HepG2 (cell line): ENCODE results near the gene MGAT4D. TPM values are rescaled to one million over a fixed set of nuclear protein-coding genes. Genes with fewer than 3 reads are reported as not detected.
A peak's percentile ranks its signal among the peaks of the same experiment; 100 is the strongest.

Source experiments
- ARNT ChIP-seq: fragments of 450-650 bp; IDR thresholded peaks from 2 replicates; pipeline ENCODE4 v1.6.1; 2017
- ATAD3A ChIP-seq: sonication (generic); formaldehyde crosslinking; IDR thresholded peaks from 2 replicates; pipeline ENCODE4 v1.4.0; 2020; ENCODE audit warnings: missing genetic modification reagents
- CBX5 ChIP-seq: sonication (generic); formaldehyde crosslinking; IDR thresholded peaks from 2 replicates; pipeline ENCODE4 v1.4.0; 2020; ENCODE audit warnings: missing genetic modification reagents, borderline replicate concordance
- IRF9 ChIP-seq: sonication (generic); formaldehyde crosslinking; IDR thresholded peaks from 2 replicates; pipeline ENCODE4 v1.8.0; 2022; ENCODE audit warnings: missing genetic modification reagents, mild to moderate bottlenecking, borderline replicate concordance
- ISX ChIP-seq: sonication (generic); formaldehyde crosslinking; conservative IDR thresholded peaks from 2 replicates; pipeline ENCODE4 v1.5.0; 2020; ENCODE audit warnings: missing genetic modification reagents
- JDP2 ChIP-seq: sonication (generic); formaldehyde crosslinking; IDR thresholded peaks from 2 replicates; pipeline ENCODE4 v1.8.1; 2022; ENCODE audit warnings: missing genetic modification reagents, borderline replicate concordance
- NONO ChIP-seq, 2 experiments: fragments of 450-650 bp in 1 of 2; sonication (generic) in 1 of 2; formaldehyde crosslinking in 1 of 2; IDR thresholded peaks in 1 of 2; conservative IDR thresholded peaks in 1 of 2; 2 replicates each; pipeline versions ENCODE4 v1.6.1 to v1.8.0; 2017 to 2022; ENCODE audit warnings: mild to moderate bottlenecking in 1 of 2, missing genetic modification reagents in 1 of 2, moderate library complexity in 1 of 2
- NR2F1 ChIP-seq, 2 experiments: fragments of 450-650 bp in 1 of 2; formaldehyde crosslinking in 1 of 2; IDR thresholded peaks; 2 replicates each; pipeline versions ENCODE4 v1.5.0 to v1.6.1; 2016 to 2020; ENCODE audit warnings: mild to moderate bottlenecking in 1 of 2, missing compliant biosample characterization in 1 of 2, missing genetic modification reagents in 1 of 2, moderate library complexity in 1 of 2
- PHF21A ChIP-seq: sonication (generic); formaldehyde crosslinking; IDR thresholded peaks from 2 replicates; pipeline ENCODE4 v1.5.0; 2020; ENCODE audit warnings: mild to moderate bottlenecking, missing genetic modification reagents
- SALL2 ChIP-seq: sonication (generic); formaldehyde crosslinking; IDR thresholded peaks from 2 replicates; pipeline ENCODE4 v1.8.1; 2023; ENCODE audit warnings: mild to moderate bottlenecking, missing genetic modification reagents, inconsistent platforms
- SIX1 ChIP-seq: sonication (generic); formaldehyde crosslinking; IDR thresholded peaks from 2 replicates; pipeline ENCODE4 v1.4.0; 2020; ENCODE audit warnings: missing genetic modification reagents, borderline replicate concordance
- SMYD3 ChIP-seq: sonication (generic); formaldehyde crosslinking; IDR thresholded peaks from 2 replicates; pipeline ENCODE4 v1.8.1; 2023; ENCODE audit warnings: mild to moderate bottlenecking, missing genetic modification reagents
- TEAD3 ChIP-seq: optimal IDR thresholded peaks from 2 replicates; pipeline ENCODE3; 2016; ENCODE audit warnings: borderline replicate concordance
- ZBTB4 ChIP-seq: sonication (generic); formaldehyde crosslinking; IDR thresholded peaks from 2 replicates; pipeline ENCODE4 v1.4.0; 2020; ENCODE audit warnings: missing genetic modification reagents, mild to moderate bottlenecking, borderline replicate concordance
- ZNF709 ChIP-seq: sonication (generic); formaldehyde crosslinking; IDR thresholded peaks from 2 replicates; pipeline ENCODE4 v1.5.0; 2020; ENCODE audit warnings: mild to moderate bottlenecking, missing genetic modification reagents
- ZNF761 ChIP-seq: sonication (generic); formaldehyde crosslinking; conservative IDR thresholded peaks from 2 replicates; pipeline ENCODE4 v1.4.0; 2020; ENCODE audit warnings: mild to moderate bottlenecking, missing genetic modification reagents
- polyA plus RNA-seq, 8 experiments: library from polyadenylated mRNA; depleted of rRNA in 3 of 8; stranded (reverse) in 7 of 8; unstranded in 1 of 8; fragments of >200 nt; fragmentation: Illumina TruSeq in 4 of 8; extraction: Trizol in 4 of 8; gene quantifications; 2 replicates each; pipeline versions ENCODE4 v1.2.1 to v1.2.3, GENCODE V29; 2011 to 2016; ENCODE audit warnings: low read depth in 4 of 8, missing spikeins in 1 of 8, mixed read lengths in 1 of 8; ENCODE audit not compliant: insufficient read depth in 1 of 8
- total RNA-seq, 5 experiments: library from RNA; depleted of rRNA; stranded (reverse); fragments of >200 nt; fragmentation: Illumina TruSeq; extraction: Trizol; gene quantifications; 2 replicates each; pipeline ENCODE4 v1.2.3, GENCODE V29; 2016; ENCODE audit warnings: low read depth in 1 of 5
- TF ChIP-seq, protein P1 (sequence below): sonication (generic); formaldehyde crosslinking; IDR thresholded peaks from 2 replicates; pipeline ENCODE4 v1.8.0; 2023; ENCODE audit warnings: mild to moderate bottlenecking, missing genetic modification reagents
- TF ChIP-seq, protein P2 (sequence below): sonication (generic); formaldehyde crosslinking; IDR thresholded peaks from 2 replicates; pipeline ENCODE4 v1.4.0; 2020; ENCODE audit warnings: mild to moderate bottlenecking, missing genetic modification reagents

The MGAT4D gene
- total and polyA plus RNA-seq, 2 of the 13 experiments (the other 11 are each of a cell fraction or from before 2014, with no cell fraction given) = not detected

GRCh38 chr4:140427106-140427918 is 70.8 kb downstream of the MGAT4D start, which contains the start of gene CLGN (continued):
- TF ChIP-seq ISX (CRISPR knock-in tag) (no peak), ZBTB4 (CRISPR knock-in tag) (no peak), ARNT (no peak), ZNF709 (CRISPR knock-in tag) (peak; percentile 92), TEAD3 (CRISPR knock-in tag) (no peak), JDP2 (CRISPR knock-in tag) (no peak), ZNF761 (peak; percentile 75), SIX1 (CRISPR knock-in tag) (no peak; the same call in 1 of the 2 replicates), CBX5 (CRISPR knock-in tag) (no peak; the same call in 1 of the 2 replicates), NR2F1 (CRISPR knock-in tag; IDR thresholded peaks at IDR 0.05) (no peak), PHF21A (CRISPR knock-in tag) (peak; percentile 75; the same call in 1 of the 2 replicates), SMYD3 (CRISPR knock-in tag) (no peak), IRF9 (CRISPR knock-in tag) (peak; percentile 93; the same call in 1 of the 2 replicates), SALL2 (CRISPR knock-in tag) (peak; percentile 87), NONO (IDR thresholded peaks at IDR 0.05) (no peak), NONO (CRISPR knock-in tag; conservative IDR thresholded peaks at IDR 0.05) (peak; percentile 56), ATAD3A (CRISPR knock-in tag) (no peak)
- TF ChIP-seq, protein P1, sequence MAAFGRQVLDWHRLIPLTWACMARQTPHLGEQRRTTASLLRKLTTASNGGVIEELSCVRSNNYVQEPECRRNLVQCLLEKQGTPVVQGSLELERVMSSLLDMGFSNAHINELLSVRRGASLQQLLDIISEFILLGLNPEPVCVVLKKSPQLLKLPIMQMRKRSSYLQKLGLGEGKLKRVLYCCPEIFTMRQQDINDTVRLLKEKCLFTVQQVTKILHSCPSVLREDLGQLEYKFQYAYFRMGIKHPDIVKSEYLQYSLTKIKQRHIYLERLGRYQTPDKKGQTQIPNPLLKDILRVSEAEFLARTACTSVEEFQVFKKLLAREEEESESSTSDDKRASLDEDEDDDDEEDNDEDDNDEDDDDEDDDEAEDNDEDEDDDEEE (CRISPR knock-in tag) = peak; percentile 91
- TF ChIP-seq, protein P2, sequence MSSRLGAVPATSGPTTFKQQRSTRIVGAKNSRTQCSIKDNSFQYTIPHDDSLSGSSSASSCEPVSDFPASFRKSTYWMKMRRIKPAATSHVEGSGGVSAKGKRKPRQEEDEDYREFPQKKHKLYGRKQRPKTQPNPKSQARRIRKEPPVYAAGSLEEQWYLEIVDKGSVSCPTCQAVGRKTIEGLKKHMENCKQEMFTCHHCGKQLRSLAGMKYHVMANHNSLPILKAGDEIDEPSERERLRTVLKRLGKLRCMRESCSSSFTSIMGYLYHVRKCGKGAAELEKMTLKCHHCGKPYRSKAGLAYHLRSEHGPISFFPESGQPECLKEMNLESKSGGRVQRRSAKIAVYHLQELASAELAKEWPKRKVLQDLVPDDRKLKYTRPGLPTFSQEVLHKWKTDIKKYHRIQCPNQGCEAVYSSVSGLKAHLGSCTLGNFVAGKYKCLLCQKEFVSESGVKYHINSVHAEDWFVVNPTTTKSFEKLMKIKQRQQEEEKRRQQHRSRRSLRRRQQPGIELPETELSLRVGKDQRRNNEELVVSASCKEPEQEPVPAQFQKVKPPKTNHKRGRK = no peak
